AG09309 (cell line): ENCODE data around the gene SP1.

ENCODE experiments used
- DNase-seq: peaks from one replicate; pipeline ENCODE4 v3.0.0-alpha.2; 2010; ENCODE audit warnings: low read depth
- H3K4me3 ChIP-seq: 2 replicates; pipeline ENCODE4 v1.5.1; 2011; ENCODE audit warnings: mild to moderate bottlenecking, low read depth, low read length, moderate library complexity; ENCODE audit not compliant: control insufficient read depth
- CTCF ChIP-seq: IDR thresholded peaks from 2 replicates; pipeline ENCODE4 v1.5.1; 2011; ENCODE audit warnings: mild to moderate bottlenecking, low read depth, low read length, inconsistent platforms; ENCODE audit not compliant: insufficient read depth, control insufficient read depth; ENCODE audit errors: missing control alignments

Gene SP1

DNA sequence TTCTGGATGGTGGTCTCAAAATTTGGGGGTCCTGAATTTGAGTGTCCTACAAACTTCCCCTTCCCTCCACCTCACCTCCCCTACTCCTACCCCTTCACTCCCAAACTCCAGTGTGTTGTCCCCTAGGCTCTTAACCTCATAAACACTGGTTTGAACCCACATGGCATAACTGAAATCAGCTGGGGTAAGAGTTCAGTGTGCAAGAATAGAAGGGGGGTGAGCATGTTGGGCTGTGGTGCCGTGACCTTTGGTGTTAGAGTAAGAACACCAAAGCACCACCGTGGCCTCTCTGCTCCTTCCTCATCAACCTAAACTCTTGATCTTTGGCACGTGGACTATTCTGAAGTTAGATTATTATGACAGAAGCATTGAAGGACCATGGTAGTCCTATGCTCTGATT is 83.0 kb downstream of the SP1 start:
- no peak for DNase-seq
- no peak for TF ChIP-seq CTCF
- H3K4me3 ChIP-seq = no peak overlapping the region

- no peak for TF ChIP-seq CTCF
- H3K4me3 ChIP-seq = no peak overlapping the region
- no peak for DNase-seq
Observed at GRCh38 chr12:53463802-53464560, 84.0 kb downstream of the SP1 start.

- no peak overlapping the region for H3K4me3 ChIP-seq
- no peak for TF ChIP-seq CTCF
- no peak for DNase-seq
Observed at GRCh38 chr12:53464685-53465418, 84.9 kb downstream of the SP1 start.

- H3K4me3 ChIP-seq = no peak overlapping the region
- TF ChIP-seq CTCF = peak; percentile 10
- DNase-seq = no peak
Observed at GRCh38 chr12:53465679-53466078, 85.7 kb downstream of the SP1 start.
